Stimulated activated effector memory CD8-positive, alpha-beta T cell treated with anti-CD3 and anti-CD28 coated beads, Interleukin-12 subunit alpha, Interleukin-12 subunit beta, amount 100 ng/mL, for 72 hours (primary cell): Measurements from ENCODE around the gene AUTS2.

Experiments
- ATAC-seq: fragments of 150-1000 bp; cut with Tn5 transposase; 2 replicates; pipeline ENCODE4 v1.10.0; 2021
- DNase-seq, 2 donors: peaks; one replicate each; pipeline ENCODE4 v3.0.0; 2021 to 2022; ENCODE audit warnings: low spot score in 2 of 2
- H3K27ac Mint-ChIP-seq: one replicate; pipeline ENCODE4 v1.8.0; 2022; ENCODE audit warnings: mild to moderate bottlenecking, mixed read lengths
- H3K36me3 Mint-ChIP-seq: one replicate; pipeline ENCODE4 v1.8.0; 2022; ENCODE audit warnings: mild to moderate bottlenecking, mixed read lengths
- H3K4me1 Mint-ChIP-seq: one replicate; pipeline ENCODE4 v1.8.0; 2022; ENCODE audit warnings: mixed read lengths
- H3K4me3 Mint-ChIP-seq: one replicate; pipeline ENCODE4 v1.8.0; 2022; ENCODE audit warnings: mild to moderate bottlenecking, mixed read lengths
- H3K9me3 Mint-ChIP-seq: one replicate; pipeline ENCODE4 v1.8.0; 2022; ENCODE audit warnings: mixed read lengths

AUTS2 gene

GRCh38 chr7:70477036-70478010 is 879.0 kb downstream of the AUTS2 start:
- Mint-ChIP-seq H3K4me3 (no peak overlapping the region), H3K27ac (no peak overlapping the region), H3K9me3 (no peaks in the 10 kb centered on the region), H3K36me3 (no peaks in the 10 kb centered on the region), H3K4me1 (peaks cover 16% of the 10 kb centered on the region)
- no peak for ATAC-seq
- no peak for DNase-seq

- Mint-ChIP-seq H3K4me3 (no peak overlapping the region), H3K4me1 (peaks cover 16% of the 10 kb centered on the region), H3K9me3 (no peaks in the 10 kb centered on the region), H3K27ac (no peak overlapping the region), H3K36me3 (no peaks in the 10 kb centered on the region)
- DNase-seq (no peak), ATAC-seq (peak; percentile 42)
Measured at GRCh38 chr7:70479153-70480021, 881.1 kb downstream of the AUTS2 start.

GRCh38 chr7:70480927-70481569 is 882.8 kb downstream of the AUTS2 start:
- H3K4me3 Mint-ChIP-seq = no peak overlapping the region
- no peak for DNase-seq
- no peak overlapping the region for H3K27ac Mint-ChIP-seq
- H3K4me1 Mint-ChIP-seq = peaks cover 16% of the 10 kb centered on the region
- H3K9me3 Mint-ChIP-seq = no peaks in the 10 kb centered on the region
- H3K36me3 Mint-ChIP-seq = no peaks in the 10 kb centered on the region
- no peak for ATAC-seq

DNA sequence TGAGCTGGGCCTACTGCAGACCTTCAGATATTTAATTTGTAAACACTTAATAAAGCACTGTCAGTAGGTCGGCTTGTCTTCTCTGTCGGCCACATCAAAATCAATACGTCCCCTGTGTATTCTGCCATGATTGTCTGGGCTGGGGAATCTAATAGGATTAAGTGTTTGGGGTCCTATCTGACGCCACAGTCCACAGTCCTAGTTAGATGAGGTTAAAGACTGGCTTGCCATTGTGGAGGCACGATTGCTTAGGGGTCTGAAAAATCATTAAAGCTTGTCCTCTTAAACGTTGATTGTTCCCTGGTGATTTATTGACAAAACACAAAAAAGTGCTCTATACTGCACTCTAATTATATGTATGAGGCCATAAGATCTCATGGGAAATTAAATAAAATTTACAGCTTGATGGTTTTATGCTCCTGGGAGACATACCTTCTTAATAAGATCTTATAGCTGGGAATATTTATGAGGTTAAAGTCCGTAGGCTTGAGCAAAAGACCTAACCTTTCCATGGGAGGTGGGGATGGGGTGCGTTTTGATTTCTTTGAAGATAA is 883.4 kb downstream of the AUTS2 start:
- no peaks in the 10 kb centered on the region for H3K9me3 Mint-ChIP-seq
- H3K4me1 Mint-ChIP-seq = peaks cover 16% of the 10 kb centered on the region
- no peak overlapping the region for H3K4me3 Mint-ChIP-seq
- no peaks in the 10 kb centered on the region for H3K36me3 Mint-ChIP-seq
- DNase-seq (no peak), ATAC-seq (no peak)
- no peak overlapping the region for H3K27ac Mint-ChIP-seq

GRCh38 chr7:70484255-70484654 is 886.0 kb downstream of the AUTS2 start:
- no peaks in the 10 kb centered on the region for H3K9me3 Mint-ChIP-seq
- DNase-seq = no peak
- ATAC-seq = no peak

DNA sequence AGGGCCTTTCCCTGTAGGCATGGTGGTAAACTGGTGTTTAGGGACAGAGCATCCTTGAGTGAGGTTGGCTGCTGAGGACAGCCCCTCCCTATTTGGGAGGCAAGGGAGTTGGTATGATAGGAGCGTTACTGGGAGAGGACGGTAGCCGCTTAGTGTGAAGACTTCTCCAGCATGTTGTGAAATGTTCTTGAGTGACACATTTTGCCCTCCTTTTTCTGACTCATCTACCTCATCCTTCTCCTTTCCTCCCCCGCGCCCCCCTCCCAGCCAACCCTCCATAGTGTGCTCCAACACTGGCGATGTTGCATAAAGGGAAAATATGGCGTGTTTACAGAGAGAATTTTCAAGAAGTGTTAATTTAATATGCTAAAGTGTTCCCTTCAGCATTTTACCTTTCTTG is 888.7 kb downstream of the AUTS2 start:
- Mint-ChIP-seq H3K4me1 (no peaks in the 10 kb centered on the region), H3K27ac (no peak overlapping the region), H3K9me3 (no peaks in the 10 kb centered on the region), H3K36me3 (no peaks in the 10 kb centered on the region), H3K4me3 (no peak overlapping the region)
- ATAC-seq (no peak), DNase-seq (no peak)

More at GRCh38 chr7:70484255-70484654, 886.0 kb downstream of the AUTS2 start:
- Mint-ChIP-seq H3K36me3 (no peaks in the 10 kb centered on the region), H3K4me1 (peaks cover 15% of the 10 kb centered on the region), H3K27ac (no peak overlapping the region), H3K4me3 (no peak overlapping the region)

GRCh38 chr7:70487428-70487827 is 889.2 kb downstream of the AUTS2 start:
- H3K4me3 Mint-ChIP-seq = no peak overlapping the region

DNA sequence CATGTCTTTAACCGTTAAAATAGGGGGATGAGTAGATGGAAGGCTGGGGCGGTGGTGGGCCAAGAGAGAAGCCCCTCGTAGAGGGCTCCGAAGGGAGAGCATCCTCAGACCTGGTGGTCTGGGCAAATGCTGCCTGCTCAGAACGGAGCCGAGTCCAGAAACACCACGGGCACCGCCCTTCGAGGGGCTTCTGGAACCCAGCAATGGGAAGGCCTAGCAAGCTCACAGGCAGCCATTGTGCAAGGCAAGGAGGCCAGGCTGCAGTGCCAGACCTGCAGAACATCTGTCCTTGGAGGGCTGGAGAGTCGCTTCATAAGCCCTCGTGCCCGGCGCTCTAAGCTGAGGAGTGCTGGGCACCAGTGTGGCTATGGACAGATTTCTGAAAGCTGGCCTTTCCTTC is 889.6 kb downstream of the AUTS2 start:
- no peak for ATAC-seq
- no peak for DNase-seq
- Mint-ChIP-seq H3K4me1 (no peaks in the 10 kb centered on the region), H3K27ac (no peak overlapping the region), H3K4me3 (no peak overlapping the region), H3K9me3 (no peaks in the 10 kb centered on the region), H3K36me3 (no peaks in the 10 kb centered on the region)

More at GRCh38 chr7:70487428-70487827, 889.2 kb downstream of the AUTS2 start:
- DNase-seq (no peak), ATAC-seq (no peak)
- H3K4me1 Mint-ChIP-seq = no peaks in the 10 kb centered on the region
- H3K27ac Mint-ChIP-seq = no peak overlapping the region
- no peaks in the 10 kb centered on the region for H3K9me3 Mint-ChIP-seq
- H3K36me3 Mint-ChIP-seq = no peaks in the 10 kb centered on the region

GRCh38 chr7:70489813-70490212 is 891.5 kb downstream of the AUTS2 start:
- DNase-seq (no peak), ATAC-seq (no peak)
- Mint-ChIP-seq H3K4me1 (no peaks in the 10 kb centered on the region), H3K27ac (no peak overlapping the region), H3K9me3 (no peaks in the 10 kb centered on the region), H3K4me3 (no peak overlapping the region), H3K36me3 (no peaks in the 10 kb centered on the region)

- H3K4me3 Mint-ChIP-seq = no peak overlapping the region
- ATAC-seq (no peak), DNase-seq (no peak)
- no peaks in the 10 kb centered on the region for H3K4me1 Mint-ChIP-seq
- no peak overlapping the region for H3K27ac Mint-ChIP-seq
- H3K9me3 Mint-ChIP-seq = no peaks in the 10 kb centered on the region
- H3K36me3 Mint-ChIP-seq = no peaks in the 10 kb centered on the region
Measured at GRCh38 chr7:70492625-70493024, 894.4 kb downstream of the AUTS2 start.

DNA sequence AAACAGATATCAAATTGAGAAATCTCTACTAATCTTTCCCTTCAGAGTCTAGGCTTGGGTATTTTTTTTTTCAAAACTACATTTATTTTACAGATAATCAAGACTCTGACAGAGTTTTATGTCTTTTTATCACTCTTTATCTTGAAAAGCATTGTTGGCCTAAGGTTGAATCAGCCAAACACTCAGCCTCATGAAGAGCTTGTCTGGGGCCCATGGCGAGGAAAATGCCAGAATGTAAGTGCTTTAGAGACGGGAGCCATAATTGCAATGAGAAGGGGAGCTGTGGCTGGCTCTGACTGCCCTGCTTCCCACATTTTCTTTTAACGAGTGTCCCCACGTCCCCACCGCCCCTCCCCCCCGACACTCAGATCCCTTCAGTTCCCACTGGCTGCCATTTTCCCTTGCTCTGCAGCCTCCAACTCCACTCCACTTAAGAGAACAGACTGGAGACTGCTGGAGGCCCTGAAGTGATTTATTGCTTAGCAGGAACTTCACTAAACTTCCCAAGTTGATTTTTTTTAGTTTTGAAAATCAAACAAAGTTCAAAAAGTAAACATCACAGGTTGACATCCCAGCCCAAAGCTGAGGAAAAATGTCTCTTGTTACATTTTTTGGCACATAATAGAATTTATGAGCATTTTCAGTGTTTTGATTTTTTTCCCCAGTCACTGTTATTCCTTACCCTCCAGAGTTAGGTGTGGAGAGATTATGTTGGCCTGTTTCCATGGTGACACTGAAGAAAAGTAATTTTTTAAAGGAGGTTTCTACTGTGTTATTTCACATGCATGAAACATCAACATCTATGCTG is 896.2 kb downstream of the AUTS2 start:
- DNase-seq (no peak), ATAC-seq (no peak)
- Mint-ChIP-seq H3K4me3 (no peak overlapping the region), H3K36me3 (no peaks in the 10 kb centered on the region), H3K4me1 (no peaks in the 10 kb centered on the region), H3K9me3 (no peaks in the 10 kb centered on the region), H3K27ac (no peak overlapping the region)

- ATAC-seq = no peak
- H3K4me1 Mint-ChIP-seq = no peaks in the 10 kb centered on the region
- no peak overlapping the region for H3K4me3 Mint-ChIP-seq
- H3K27ac Mint-ChIP-seq = no peak overlapping the region
- H3K36me3 Mint-ChIP-seq = no peaks in the 10 kb centered on the region
- DNase-seq = no peak
- H3K9me3 Mint-ChIP-seq = no peaks in the 10 kb centered on the region
Measured at GRCh38 chr7:70495033-70495376, 896.7 kb downstream of the AUTS2 start.

DNA sequence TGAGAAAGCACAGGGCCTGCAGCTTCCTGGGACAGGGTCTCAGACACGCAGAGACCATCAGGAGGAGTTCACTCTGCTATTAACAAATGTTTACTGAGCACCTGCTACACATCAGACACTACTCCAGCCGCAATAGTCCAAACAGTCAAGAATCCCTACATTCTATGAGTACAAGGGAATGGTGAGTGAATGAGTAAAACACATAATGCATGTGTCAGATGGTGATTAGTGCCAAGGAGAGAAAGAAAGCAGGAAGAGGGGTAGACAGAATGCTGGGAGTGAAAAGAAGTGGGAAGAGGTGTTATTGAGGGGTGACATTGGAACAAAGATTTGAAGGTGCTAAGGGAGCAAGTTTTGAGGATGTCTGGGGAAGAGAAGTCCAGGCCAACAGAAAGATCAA is 899.5 kb downstream of the AUTS2 start:
- Mint-ChIP-seq H3K4me1 (no peaks in the 10 kb centered on the region), H3K4me3 (no peak overlapping the region), H3K9me3 (no peaks in the 10 kb centered on the region), H3K27ac (no peak overlapping the region), H3K36me3 (no peaks in the 10 kb centered on the region)
- no peak for ATAC-seq
- DNase-seq = no peak

- Mint-ChIP-seq H3K4me3 (no peak overlapping the region), H3K4me1 (no peaks in the 10 kb centered on the region), H3K36me3 (no peaks in the 10 kb centered on the region), H3K9me3 (no peaks in the 10 kb centered on the region), H3K27ac (no peak overlapping the region)
- no peak for ATAC-seq
- no peak for DNase-seq
Measured at GRCh38 chr7:70498232-70498992, 900.1 kb downstream of the AUTS2 start.
